Activated CD4-positive, alpha-beta T cell treated with anti-CD3 and anti-CD28 coated beads, Interleukin-10, Interleukin-2, amounts not matched to agents 100 ng/mL and 50 ng/mL, durations not matched to agents 16 hours and 8 hours (primary cell): ENCODE measurements around the gene TMPRSS4.
"Not testable (repeated sequence)": the region's sequence is repeated elsewhere in the genome, so short reads cannot be mapped to it uniquely, and the experiment has no call there.

Experiments used
- DNase-seq: peaks from one replicate; pipeline ENCODE4 v3.0.0-alpha.2; 2020

TMPRSS4 gene

GRCh38 chr11:118056806-118057205 is 20.1 kb upstream of the TMPRSS4 start:
- DNase-seq: no peak

GRCh38 chr11:118057251-118058145 is 19.4 kb upstream of the TMPRSS4 start:
- no peak for DNase-seq

GRCh38 chr11:118058311-118059245 is 18.3 kb upstream of the TMPRSS4 start:
- DNase-seq: no peak

GRCh38 chr11:118059246-118059940 is 17.5 kb upstream of the TMPRSS4 start:
- no peak for DNase-seq

- no peak for DNase-seq
These were observed 16.7 kb upstream of the TMPRSS4 start for GRCh38 chr11:118060081-118060661.

- no peak for DNase-seq
These were observed 16.0 kb upstream of the TMPRSS4 start for GRCh38 chr11:118060869-118061268.

GRCh38 chr11:118061586-118062125 is 15.2 kb upstream of the TMPRSS4 start:
- DNase-seq: no peak

- not testable (repeated sequence) for DNase-seq
These were observed 14.7 kb upstream of the TMPRSS4 start for GRCh38 chr11:118062181-118062580.

- not testable (repeated sequence) for DNase-seq
These were observed 14.2 kb upstream of the TMPRSS4 start for GRCh38 chr11:118062631-118063030.

- no peak for DNase-seq
These were observed 11.9 kb upstream of the TMPRSS4 start for GRCh38 chr11:118064956-118065355.

GRCh38 chr11:118065384-118065783 is 11.5 kb upstream of the TMPRSS4 start:
- no peak for DNase-seq

- no peak for DNase-seq
These were observed 9.9 kb upstream of the TMPRSS4 start for GRCh38 chr11:118067006-118067405.

- no peak for DNase-seq
These were observed 8.5 kb upstream of the TMPRSS4 start for GRCh38 chr11:118068206-118068944.

GRCh38 chr11:118068945-118069612 is 7.8 kb upstream of the TMPRSS4 start:
- DNase-seq: no peak

GRCh38 chr11:118071416-118072030 is 5.4 kb upstream of the TMPRSS4 start:
- DNase-seq: no peak

- DNase-seq: no peak
These were observed 3.3 kb upstream of the TMPRSS4 start for GRCh38 chr11:118073554-118073953.

GRCh38 chr11:118074091-118074685 is 2.7 kb upstream of the TMPRSS4 start:
- no peak for DNase-seq

- no peak for DNase-seq
These were observed 2.1 kb upstream of the TMPRSS4 start for GRCh38 chr11:118074785-118075184.

- no peak for DNase-seq
These were observed 2.1 kb downstream of the TMPRSS4 start for GRCh38 chr11:118078911-118079411.

GRCh38 chr11:118079491-118079890 is 2.6 kb downstream of the TMPRSS4 start:
- DNase-seq: no peak
